Neural cell (in vitro differentiated cells): Measurements from ENCODE around the gene HS6ST3. TPM values are rescaled to one million over a fixed set of nuclear protein-coding genes. Genes with fewer than 3 reads are reported as not detected.

Experiments used
- H2AFZ ChIP-seq: fragments of 200-600, 300-800 bp; sonication (generic), shearing (Covaris generic); 2 replicates; pipeline ENCODE4 v1.6.0; 2014; ENCODE audit warnings: low read depth, mild to moderate bottlenecking, antibody characterized with exemption, low read length, moderate library complexity
- H3F3A ChIP-seq: fragments of 200-600 bp; shearing (Covaris generic); 2 replicates; pipeline ENCODE4 v1.6.1; 2016; ENCODE audit warnings: mild to moderate bottlenecking, moderate library complexity, mixed read lengths, antibody characterized with exemption, low read length; ENCODE audit not compliant: insufficient read depth, poor library complexity, severe bottlenecking
- H3K27ac ChIP-seq: fragments of 200-600, 300-800 bp; sonication (generic), shearing (Covaris generic); 2 replicates; pipeline ENCODE4 v1.5.1; 2014; ENCODE audit warnings: mild to moderate bottlenecking, low read length, moderate library complexity
- H3K27me3 ChIP-seq: fragments of 300-800, 200-600 bp; sonication (generic), shearing (Covaris generic); 2 replicates; pipeline ENCODE4 v1.6.0; 2014; ENCODE audit warnings: mild to moderate bottlenecking, low read depth, low read length, moderate library complexity; ENCODE audit not compliant: insufficient read depth
- H3K36me3 ChIP-seq: fragments of 300-800, 200-600 bp; sonication (generic), shearing (Covaris generic); 2 replicates; pipeline ENCODE4 v1.5.1; 2014; ENCODE audit warnings: mild to moderate bottlenecking, antibody characterized with exemption, low read length, moderate library complexity; ENCODE audit not compliant: insufficient read depth
- H3K4me2 ChIP-seq: fragments of 300-800, 200-600 bp; sonication (generic), shearing (Covaris generic); 2 replicates; pipeline ENCODE4 v1.6.0; 2014; ENCODE audit warnings: mild to moderate bottlenecking, low read length
- H3K4me3 ChIP-seq: fragments of 300-800, 200-600 bp; sonication (generic), shearing (Covaris generic); 2 replicates; pipeline ENCODE4 v1.5.1; 2014; ENCODE audit warnings: mild to moderate bottlenecking, low read length, moderate library complexity
- H3K79me2 ChIP-seq: fragments of 200-600 bp; shearing (Covaris generic); replicated peaks from 2 replicates; pipeline ENCODE4 v1.6.0; 2014; ENCODE audit warnings: mild to moderate bottlenecking, low read length, moderate library complexity; ENCODE audit not compliant: insufficient read depth
- H3K9ac ChIP-seq: fragments of 300-800, 200-600 bp; sonication (generic), shearing (Covaris generic); 2 replicates; pipeline ENCODE4 v1.6.1; 2016; ENCODE audit warnings: mild to moderate bottlenecking, low read length, mixed read lengths
- H3K9me2 ChIP-seq: fragments of 200-600 bp; shearing (Covaris generic); 2 replicates; pipeline ENCODE4 v1.6.1; 2016; ENCODE audit warnings: mild to moderate bottlenecking, low read length, mixed read lengths; ENCODE audit not compliant: insufficient read depth
- H3K9me3 ChIP-seq: fragments of 200-600, 300-800 bp; sonication (generic), shearing (Covaris generic); 2 replicates; pipeline ENCODE4 v1.6.1; 2016; ENCODE audit warnings: mild to moderate bottlenecking, mixed run types, low read length, moderate library complexity, mixed read lengths
- H4K20me1 ChIP-seq: fragments of 200-600 bp; shearing (Covaris generic); 2 replicates; pipeline ENCODE4 v1.6.1; 2016; ENCODE audit warnings: mild to moderate bottlenecking, mixed run types; ENCODE audit not compliant: insufficient read depth
- CTCF ChIP-seq: fragments of 450-650 bp; IDR thresholded peaks from 2 replicates; pipeline ENCODE4 v1.5.1; 2014; ENCODE audit warnings: antibody characterized with exemption, mild to moderate bottlenecking, moderate library complexity; ENCODE audit not compliant: poor library complexity, severe bottlenecking
- EP300 ChIP-seq: fragments of 450-650 bp; conservative IDR thresholded peaks from 2 replicates; pipeline ENCODE4 v1.6.1; 2014; ENCODE audit warnings: antibody characterized with exemption, mild to moderate bottlenecking, moderate library complexity; ENCODE audit not compliant: poor library complexity, severe bottlenecking
- EZH2 ChIP-seq: fragments of 200-600, 300-800 bp; shearing (Covaris generic), sonication (generic); IDR thresholded peaks from 2 replicates; pipeline ENCODE4 v1.6.1; 2014; ENCODE audit warnings: antibody characterized with exemption, low read length, borderline replicate concordance, mild to moderate bottlenecking; ENCODE audit not compliant: insufficient read depth, poor library complexity, severe bottlenecking
- MXI1 ChIP-seq: fragments of 450-650 bp; conservative IDR thresholded peaks from 2 replicates; pipeline ENCODE4 v1.6.1; 2014; ENCODE audit warnings: antibody characterized with exemption, mild to moderate bottlenecking; ENCODE audit not compliant: poor library complexity, severe bottlenecking
- POLR2AphosphoS5 ChIP-seq: IDR thresholded peaks from 2 replicates; pipeline ENCODE4 v1.6.1; 2012
- RAD21 ChIP-seq: fragments of 450-650 bp; conservative IDR thresholded peaks from 2 replicates; pipeline ENCODE4 v1.6.1; 2014; ENCODE audit warnings: antibody characterized with exemption, mild to moderate bottlenecking, moderate library complexity
- REST ChIP-seq: IDR thresholded peaks from 2 replicates; pipeline ENCODE4 v1.6.1; 2012; ENCODE audit warnings: borderline replicate concordance
- SMC3 ChIP-seq: fragments of 450-650 bp; conservative IDR thresholded peaks from 2 replicates; pipeline ENCODE4 v1.6.1; 2014; ENCODE audit warnings: antibody characterized with exemption, mild to moderate bottlenecking, moderate library complexity; ENCODE audit not compliant: poor library complexity
- TAF1 ChIP-seq: IDR thresholded peaks from 2 replicates; pipeline ENCODE4 v1.6.1; 2012; ENCODE audit warnings: low read depth
- polyA plus RNA-seq: library from polyadenylated mRNA; depleted of rRNA; stranded (reverse); fragments of >200 nt; gene quantifications from 2 replicates; pipeline ENCODE4 v1.2.3, GENCODE V29; 2014

HS6ST3 gene
- polyA plus RNA-seq, 1 donor from 2014 or later = 10.9 TPM

GRCh38 chr13:96749825-96750224 lies 659.9 kb downstream of the HS6ST3 start:
- Histone ChIP-seq H3K4me2 (no peak overlapping the region), H3K36me3 (no peaks in the 10 kb centered on the region), H3F3A (no peaks in the 10 kb centered on the region), H3K9me2 (no peaks in the 10 kb centered on the region), H4K20me1 (no peaks in the 10 kb centered on the region), H3K27ac (no peak overlapping the region), H3K4me3 (no peak overlapping the region), H2AFZ (no peak overlapping the region), H3K27me3 (no peaks in the 10 kb centered on the region), H3K9ac (no peak overlapping the region), H3K9me3 (no peaks in the 10 kb centered on the region), H3K79me2 (no peaks in the 10 kb centered on the region)
- no peak for TF ChIP-seq TAF1
- no peak for TF ChIP-seq MXI1
- no peak for TF ChIP-seq SMC3
- no peak for TF ChIP-seq POLR2AphosphoS5
- TF ChIP-seq REST = no peak
- no peak for TF ChIP-seq RAD21
- TF ChIP-seq CTCF = no peak
- TF ChIP-seq EP300 = no peak
- TF ChIP-seq EZH2 = no peak

- no peak overlapping the region for H2AFZ ChIP-seq
- no peaks in the 10 kb centered on the region for H3K9me3 ChIP-seq
- H3K27ac ChIP-seq = no peak overlapping the region
- H3K4me3 ChIP-seq = no peak overlapping the region
- no peaks in the 10 kb centered on the region for H3K36me3 ChIP-seq
- H4K20me1 ChIP-seq = no peaks in the 10 kb centered on the region
- no peaks in the 10 kb centered on the region for H3K9me2 ChIP-seq
- no peaks in the 10 kb centered on the region for H3K27me3 ChIP-seq
- no peak overlapping the region for H3K4me2 ChIP-seq
- H3K9ac ChIP-seq = no peak overlapping the region
- TF ChIP-seq POLR2AphosphoS5 (no peak), EP300 (no peak), EZH2 (no peak), CTCF (no peak), SMC3 (no peak), REST (no peak), TAF1 (no peak), RAD21 (no peak), MXI1 (no peak)
- no peaks in the 10 kb centered on the region for H3F3A ChIP-seq
- no peaks in the 10 kb centered on the region for H3K79me2 ChIP-seq
Observed at GRCh38 chr13:96751089-96751488, 661.2 kb downstream of the HS6ST3 start.
